Endometrium (tissue), 2 donors: Measurements from ENCODE around the gene AP2A1.

ENCODE experiments used
- FAIRE-seq: peaks from 2 replicates; lab custom pipeline; 2012; peaks lifted over from hg19 to GRCh38; lab: Jason Lieb, UNC
- donor health status: control.
- donor health status: control.

Gene AP2A1

GRCh38 chr19:49856574-49857021, 89.8 kb downstream of the AP2A1 start:
- no peak for FAIRE-seq
